Measurements from ENCODE around the gene SEMA4D. TPM values are rescaled to one million over a fixed set of nuclear protein-coding genes. Genes with fewer than 3 reads are reported as not detected.

The SEMA4D gene
- total RNA-seq, 2 experiments from 2014 or later, result 334 to 336 TPM

- Mint-ChIP-seq H3K27ac (peak overlapping the region; percentile 83), H3K27me3 (no peaks in the 10 kb centered on the region), H3K4me1 (peaks cover 84% of the 10 kb centered on the region), H3K9me3 (no peaks in the 10 kb centered on the region), H3K4me3 (no peak overlapping the region), H3K36me3 (ENCODE audit: low read depth) (peaks cover 37% of the 10 kb centered on the region)
- no peak for DNase-seq
- ChIA-PET CTCF (interaction anchor here (2.0 kb wide), 1 partner anchor 10 kb away, joined by 5 read pairs; no protein-coding TSS in a partner anchor), POLR2A (no interaction called here)
Measured at GRCh38 chr9:89435071-89435823, 62.7 kb downstream of the SEMA4D start.

GRCh38 chr9:89434636-89435035 is 63.3 kb downstream of the SEMA4D start:
- H3K27me3 Mint-ChIP-seq, result no peaks in the 10 kb centered on the region
- ChIA-PET CTCF (no interaction called here), POLR2A (no interaction called here)
- H3K36me3 Mint-ChIP-seq (ENCODE audit: low read depth), result peaks cover 31% of the 10 kb centered on the region
- H3K9me3 Mint-ChIP-seq, result no peaks in the 10 kb centered on the region
- H3K4me3 Mint-ChIP-seq, result no peak overlapping the region
- H3K4me1 Mint-ChIP-seq, result peaks cover 84% of the 10 kb centered on the region
- DNase-seq, result no peak
- peak overlapping the region; percentile 27 for H3K27ac Mint-ChIP-seq

- CTCF ChIA-PET, result no interaction called here
- H3K4me1 Mint-ChIP-seq, result peaks cover 85% of the 10 kb centered on the region
- no peaks in the 10 kb centered on the region for H3K9me3 Mint-ChIP-seq
- H3K27me3 Mint-ChIP-seq, result no peaks in the 10 kb centered on the region
- no peak for DNase-seq
- H3K36me3 Mint-ChIP-seq (ENCODE audit: low read depth), result peaks cover 36% of the 10 kb centered on the region
- POLR2A ChIA-PET, result no interaction called here
- H3K4me3 Mint-ChIP-seq, result no peak overlapping the region
- peak overlapping the region; percentile 46 for H3K27ac Mint-ChIP-seq
Measured at GRCh38 chr9:89433826-89434225, 64.1 kb downstream of the SEMA4D start.

- Mint-ChIP-seq H3K36me3 (ENCODE audit: low read depth) (peaks cover 41% of the 10 kb centered on the region), H3K4me3 (no peak overlapping the region), H3K4me1 (peaks cover 89% of the 10 kb centered on the region), H3K9me3 (no peaks in the 10 kb centered on the region), H3K27ac (peak overlapping the region; percentile 54), H3K27me3 (no peaks in the 10 kb centered on the region)
- ChIA-PET CTCF (interaction anchor here (0.9 kb wide), 1 partner anchor 116 kb away, joined by 4 read pairs; no protein-coding TSS in a partner anchor), POLR2A (no interaction called here)
- DNase-seq, result no peak
Measured at GRCh38 chr9:89432986-89433530, 64.9 kb downstream of the SEMA4D start.

GRCh38 chr9:89431930-89432725 is 65.8 kb downstream of the SEMA4D start:
- Mint-ChIP-seq H3K36me3 (ENCODE audit: low read depth) (peaks cover 36% of the 10 kb centered on the region), H3K27me3 (no peaks in the 10 kb centered on the region), H3K4me3 (no peak overlapping the region), H3K27ac (peak overlapping the region; percentile 80), H3K9me3 (no peaks in the 10 kb centered on the region), H3K4me1 (peaks cover 89% of the 10 kb centered on the region)
- ChIA-PET CTCF (interaction anchor here (0.9 to 3.9 kb wide), 4 partner anchors 9 to 117 kb away, joined by 3 to 23 read pairs (median 4); no protein-coding TSS in a partner anchor), POLR2A (no interaction called here)
- DNase-seq, result no peak

- Mint-ChIP-seq H3K4me3 (no peak overlapping the region), H3K4me1 (peaks cover 89% of the 10 kb centered on the region), H3K27ac (peak overlapping the region; percentile 41), H3K36me3 (ENCODE audit: low read depth) (peaks cover 44% of the 10 kb centered on the region), H3K27me3 (no peaks in the 10 kb centered on the region), H3K9me3 (no peaks in the 10 kb centered on the region)
- ChIA-PET CTCF (interaction anchor here (1.1 to 3.9 kb wide), 5 partner anchors 10 to 118 kb away, joined by 3 to 42 read pairs (median 7); no protein-coding TSS in a partner anchor), POLR2A (no interaction called here)
- no peak for DNase-seq
Measured at GRCh38 chr9:89430995-89431394, 66.9 kb downstream of the SEMA4D start.

GRCh38 chr9:89428901-89429890 is 68.7 kb downstream of the SEMA4D start:
- Mint-ChIP-seq H3K4me3 (no peak overlapping the region), H3K36me3 (ENCODE audit: low read depth) (peaks cover 48% of the 10 kb centered on the region), H3K27ac (peak overlapping the region; percentile 83), H3K9me3 (peaks cover 5% of the 10 kb centered on the region), H3K4me1 (peaks cover 89% of the 10 kb centered on the region), H3K27me3 (no peaks in the 10 kb centered on the region)
- peak; percentile 65 for DNase-seq
- POLR2A ChIA-PET, result interaction anchor here (0.6 to 0.9 kb wide), 2 partner anchors 48 to 121 kb away, joined by 3 to 4 read pairs; no protein-coding TSS in a partner anchor
- CTCF ChIA-PET, result interaction anchor here (0.6 to 5.0 kb wide), 23 partner anchors 9 to 127 kb away, joined by 3 to 42 read pairs (median 3); no protein-coding TSS in a partner anchor

- Mint-ChIP-seq H3K4me1 (peaks cover 97% of the 10 kb centered on the region), H3K27me3 (no peaks in the 10 kb centered on the region), H3K27ac (peak overlapping the region; percentile 83), H3K4me3 (no peak overlapping the region), H3K36me3 (ENCODE audit: low read depth) (peaks cover 54% of the 10 kb centered on the region), H3K9me3 (peaks cover 5% of the 10 kb centered on the region)
- ChIA-PET CTCF (interaction anchor here (0.5 to 5.3 kb wide), 18 partner anchors 10 to 1667 kb away, joined by 3 to 42 read pairs (median 4); partner anchors contain the start of gene SECISBP2), POLR2A (interaction anchor here (0.9 kb wide), 1 partner anchor 49 kb away, joined by 4 read pairs; no protein-coding TSS in a partner anchor)
- DNase-seq, result no peak
Measured at GRCh38 chr9:89428222-89428761, 69.6 kb downstream of the SEMA4D start.

- no peaks in the 10 kb centered on the region for H3K27me3 Mint-ChIP-seq
- ChIA-PET CTCF (interaction anchor here (0.5 to 5.3 kb wide), 13 partner anchors 9 to 1668 kb away, joined by 3 to 42 read pairs (median 4); partner anchors contain the start of gene SECISBP2), POLR2A (no interaction called here)
- peak overlapping the region; percentile 83 for H3K27ac Mint-ChIP-seq
- peaks cover 5% of the 10 kb centered on the region for H3K9me3 Mint-ChIP-seq
- H3K36me3 Mint-ChIP-seq (ENCODE audit: low read depth), result peaks cover 52% of the 10 kb centered on the region
- peak; percentile 50 for DNase-seq
- H3K4me3 Mint-ChIP-seq, result no peak overlapping the region
- H3K4me1 Mint-ChIP-seq, result peaks cover 96% of the 10 kb centered on the region
Measured at GRCh38 chr9:89427621-89428221, 70.2 kb downstream of the SEMA4D start.

- peaks cover 98% of the 10 kb centered on the region for H3K4me1 Mint-ChIP-seq
- ChIA-PET CTCF (interaction anchor here (1.0 to 5.3 kb wide), 9 partner anchors 8 to 176 kb away, joined by 3 to 31 read pairs (median 4); partner anchors contain the start of gene SECISBP2), POLR2A (no interaction called here)
- H3K36me3 Mint-ChIP-seq (ENCODE audit: low read depth), result peaks cover 54% of the 10 kb centered on the region
- peak overlapping the region; percentile 83 for H3K27ac Mint-ChIP-seq
- peak overlapping the region; percentile 28 for H3K4me3 Mint-ChIP-seq
- DNase-seq, result peak; percentile 51
- H3K9me3 Mint-ChIP-seq, result peaks cover 5% of the 10 kb centered on the region
- H3K27me3 Mint-ChIP-seq, result no peaks in the 10 kb centered on the region
Measured at GRCh38 chr9:89426384-89426961, 71.4 kb downstream of the SEMA4D start.

- H3K27ac Mint-ChIP-seq, result peak overlapping the region; percentile 83
- no peak for DNase-seq
- peaks cover 98% of the 10 kb centered on the region for H3K4me1 Mint-ChIP-seq
- CTCF ChIA-PET, result interaction anchor here (1.0 to 5.3 kb wide), 8 partner anchors 8 to 177 kb away, joined by 3 to 31 read pairs (median 6); partner anchors contain the start of gene SECISBP2
- no peaks in the 10 kb centered on the region for H3K27me3 Mint-ChIP-seq
- H3K4me3 Mint-ChIP-seq, result peak overlapping the region; percentile 28
- H3K36me3 Mint-ChIP-seq (ENCODE audit: low read depth), result peaks cover 57% of the 10 kb centered on the region
- POLR2A ChIA-PET, result no interaction called here
- H3K9me3 Mint-ChIP-seq, result peaks cover 5% of the 10 kb centered on the region
Measured at GRCh38 chr9:89425921-89426383, 72.0 kb downstream of the SEMA4D start.

Measured in activated CD4-positive, alpha-beta T cell treated with anti-CD3 and anti-CD28 coated beads, Interleukin-2, amount 10 ng/mL, durations not matched to agents 7 days and 5 days (primary cell).